ENCODE data around the gene SLC10A2.
A peak's percentile ranks its signal among the peaks of the same experiment; 100 is the strongest.
"Not testable (repeated sequence)": the region's sequence is repeated elsewhere in the genome, so short reads cannot be mapped to it uniquely, and the experiment has no call there.

SLC10A2 gene

GRCh38 chr13:103066079-103066780 is at the start of gene SLC10A2:
SLC10A2 (minus strand) TSS chr13:103066417; CDS start chr13:103066249, 168 bp downstream.
- DNase-seq, result no peak

GRCh38 chr13:103107580-103107979 is 41.4 kb upstream of the SLC10A2 start:
- no peak for DNase-seq

- DNase-seq, result no peak
These were observed 38.1 kb upstream of the SLC10A2 start for GRCh38 chr13:103104340-103104739.

GRCh38 chr13:103103456-103103855 is 37.2 kb upstream of the SLC10A2 start:
- peak in 1 of 2 experiments; percentile 8 for DNase-seq

GRCh38 chr13:103102482-103102881 is 36.3 kb upstream of the SLC10A2 start:
- DNase-seq, result no peak

- no peak for DNase-seq
These were observed 35.7 kb upstream of the SLC10A2 start for GRCh38 chr13:103101901-103102300.

GRCh38 chr13:103101500-103101899 is 35.3 kb upstream of the SLC10A2 start:
- no peak for DNase-seq

- no peak for DNase-seq
These were observed 34.6 kb upstream of the SLC10A2 start for GRCh38 chr13:103100830-103101229.

GRCh38 chr13:103099722-103100293 is 33.6 kb upstream of the SLC10A2 start:
- no peak for DNase-seq

GRCh38 chr13:103098535-103098934 is 32.3 kb upstream of the SLC10A2 start:
- no peak for DNase-seq

GRCh38 chr13:103097366-103097928 is 31.2 kb upstream of the SLC10A2 start:
- DNase-seq, result no peak

GRCh38 chr13:103093649-103094048 is 27.4 kb upstream of the SLC10A2 start:
- DNase-seq, result not testable (repeated sequence)

GRCh38 chr13:103087275-103087674 is 21.1 kb upstream of the SLC10A2 start:
- no peak for DNase-seq

- no peak for DNase-seq
These were observed 15.2 kb upstream of the SLC10A2 start for GRCh38 chr13:103081435-103081834.

- DNase-seq, result no peak
These were observed 11.9 kb upstream of the SLC10A2 start for GRCh38 chr13:103078158-103078557.

- DNase-seq, result no peak
These were observed 2.6 kb upstream of the SLC10A2 start for GRCh38 chr13:103068836-103069235.

GRCh38 chr13:103067751-103068555 is 1.7 kb upstream of the SLC10A2 start:
- no peak for DNase-seq

- DNase-seq, result no peak
These were observed 646 bp upstream of the SLC10A2 start for GRCh38 chr13:103066781-103067345.

- DNase-seq, result no peak
These were observed 2.8 kb downstream of the SLC10A2 start for GRCh38 chr13:103063376-103063775.

GRCh38 chr13:103062079-103062478 is 4.1 kb downstream of the SLC10A2 start:
- DNase-seq, result no peak

GRCh38 chr13:103056008-103056407 is 10.2 kb downstream of the SLC10A2 start:
- no peak for DNase-seq

GRCh38 chr13:103055166-103055565 is 11.1 kb downstream of the SLC10A2 start:
- DNase-seq, result no peak

- DNase-seq, result no peak
These were observed 19.5 kb downstream of the SLC10A2 start for GRCh38 chr13:103046676-103047075.

All from NCI-H1930 (cell line).